Measurements from ENCODE around the gene ZBTB12. TPM values are rescaled to one million over a fixed set of nuclear protein-coding genes. Genes with fewer than 3 reads are reported as not detected.

ZBTB12 gene
- total and polyA plus RNA-seq, 2 of the 13 experiments (the other 11 are each of a cell fraction or from before 2014, with no cell fraction given): 4.8 to 6.0 TPM

- no peak for TF ChIP-seq MAFG (CRISPR knock-in tag; IDR thresholded peaks at IDR 0.05)
- no peak for TF ChIP-seq MBNL3 (CRISPR knock-in tag; conservative IDR thresholded peaks at IDR 0.05)
- TF ChIP-seq BORCS8-MEF2B (CRISPR knock-in tag; IDR thresholded peaks at IDR 0.05): no peak
- 0 out of 2 replicates have a peak, but pooled peaks have one; percentile 59 for TF ChIP-seq ZNF318 (CRISPR knock-in tag; IDR thresholded peaks at IDR 0.05)
- TF ChIP-seq ZGPAT (CRISPR knock-in tag; IDR thresholded peaks at IDR 0.05): no peak
- no peak for TF ChIP-seq RORA (CRISPR knock-in tag; IDR thresholded peaks at IDR 0.05)
- TF ChIP-seq CSRNP2 (CRISPR knock-in tag; conservative IDR thresholded peaks at IDR 0.05; ENCODE audit: low read depth): no peak
- TF ChIP-seq ZNF563 (CRISPR knock-in tag; IDR thresholded peaks at IDR 0.05): 0 out of 2 replicates have a peak, but pooled peaks have one; percentile 52
- TF ChIP-seq KDM5A (IDR thresholded peaks at IDR 0.05; ENCODE audit: borderline replicate concordance, low read length): no peak
- no peak for TF ChIP-seq ZNF7 (CRISPR knock-in tag; IDR thresholded peaks at IDR 0.05)
- no peak for TF ChIP-seq ZNF326 (CRISPR knock-in tag; IDR thresholded peaks at IDR 0.05; ENCODE audit: borderline replicate concordance)
- no peak for TF ChIP-seq ZNF746 (CRISPR knock-in tag; IDR thresholded peaks at IDR 0.05)
- TF ChIP-seq TGIF2 (CRISPR knock-in tag; IDR thresholded peaks at IDR 0.05): no peak
- no peak for TF ChIP-seq TCF12 (IDR thresholded peaks at IDR 0.05)
- no peak for TF ChIP-seq TCF12 (CRISPR knock-in tag; IDR thresholded peaks at IDR 0.05)
- TF ChIP-seq RFXANK (CRISPR knock-in tag; IDR thresholded peaks at IDR 0.05): no peak
- TF ChIP-seq GATAD2A (CRISPR knock-in tag; IDR thresholded peaks at IDR 0.05): no peak
- TF ChIP-seq, protein P1, sequence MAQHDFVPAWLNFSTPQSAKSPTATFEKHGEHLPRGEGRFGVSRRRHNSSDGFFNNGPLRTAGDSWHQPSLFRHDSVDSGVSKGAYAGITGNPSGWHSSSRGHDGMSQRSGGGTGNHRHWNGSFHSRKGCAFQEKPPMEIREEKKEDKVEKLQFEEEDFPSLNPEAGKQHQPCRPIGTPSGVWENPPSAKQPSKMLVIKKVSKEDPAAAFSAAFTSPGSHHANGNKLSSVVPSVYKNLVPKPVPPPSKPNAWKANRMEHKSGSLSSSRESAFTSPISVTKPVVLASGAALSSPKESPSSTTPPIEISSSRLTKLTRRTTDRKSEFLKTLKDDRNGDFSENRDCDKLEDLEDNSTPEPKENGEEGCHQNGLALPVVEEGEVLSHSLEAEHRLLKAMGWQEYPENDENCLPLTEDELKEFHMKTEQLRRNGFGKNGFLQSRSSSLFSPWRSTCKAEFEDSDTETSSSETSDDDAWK (CRISPR knock-in tag; IDR thresholded peaks at IDR 0.05): no peak
- peak; percentile 77; the same call in 1 of the 2 replicates for TF ChIP-seq ZNF761 (CRISPR knock-in tag; conservative IDR thresholded peaks at IDR 0.05)
- no peak for TF ChIP-seq SNAPC2 (CRISPR knock-in tag; IDR thresholded peaks at IDR 0.05)
These were observed 24.7 kb downstream of the ZBTB12 start (continued) for GRCh38 chr6:31877125-31877650.

Data from HepG2 (cell line).